Stomach (tissue), 9 donors: Measurements from ENCODE around the gene TBC1D10A. TPM values are rescaled to one million over a fixed set of nuclear protein-coding genes. Genes with fewer than 3 reads are reported as not detected.
A peak's percentile ranks its signal among the peaks of the same experiment; 100 is the strongest.

Experiments
- DNase-seq, 2 donors: peaks; one replicate each; pipeline versions ENCODE4 v3.0.0 to v3.0.0-alpha.2; 2013 to 2019
- H3K27ac ChIP-seq, 5 donors: fragments of 200-600 bp in 4 of 5; sonication (generic) in 4 of 5; one replicate each; pipeline ENCODE4 v1.5.1; 2013 to 2019; ENCODE audit warnings: mild to moderate bottlenecking in 1 of 5, moderate library complexity in 1 of 5
- H3K27me3 ChIP-seq, 3 donors: fragments of 200-600 bp; sonication (generic); one replicate each; pipeline ENCODE4 v1.5.1; 2017 to 2019; ENCODE audit warnings: mixed run types in 1 of 3
- H3K36me3 ChIP-seq, 4 donors: fragments of 200-600 bp; sonication (generic); 1 replicate in 3 of 4; 2 replicates in 1 of 4; pipeline ENCODE4 v1.5.1; 2016 to 2019
- H3K4me1 ChIP-seq, 4 donors: fragments of 200-600 bp; sonication (generic); one replicate each; pipeline ENCODE4 v1.5.1; 2016 to 2019
- H3K4me3 ChIP-seq, 4 donors: fragments of 200-600 bp; sonication (generic) in 3 of 4; one replicate each; pipeline ENCODE4 v1.5.1; 2016 to 2019; ENCODE audit warnings: mild to moderate bottlenecking in 1 of 4
- H3K9me3 ChIP-seq, 4 donors: fragments of 200-600 bp; sonication (generic); one replicate each; pipeline ENCODE4 v1.5.1; 2016 to 2019
- EP300 ChIP-seq: sonication (generic); formaldehyde crosslinking; IDR thresholded peaks from one replicate; pipeline ENCODE4 v1.6.1; 2017; ENCODE audit warnings: antibody characterized with exemption
- POLR2A ChIP-seq, 4 donors: fragments of 450-650 bp; IDR thresholded peaks; one replicate each; pipeline ENCODE4 v1.6.1; 2016; ENCODE audit warnings: antibody characterized with exemption in 4 of 4, control low read depth in 2 of 4, mild to moderate bottlenecking in 1 of 4, moderate library complexity in 1 of 4
- POLR2AphosphoS5 ChIP-seq, 3 donors: sonication (generic); formaldehyde crosslinking; IDR thresholded peaks; one replicate each; pipeline ENCODE4 v1.6.1; 2016; ENCODE audit warnings: antibody characterized with exemption in 3 of 3
- WGBS, 5 donors: extraction: QIAGEN DNeasy Blood & Tissue Kit in 3 of 5; methylation state at CpG; one replicate each; pipeline versions ENCODE4 v1.1.5 to v1.1.7; 2013 to 2018; 5-methylcytosine and 5-hydroxymethylcytosine counted together
- intact Hi-C: fragments of 100-400 bp; cut with DNase I; formaldehyde crosslinking; loops from one replicate; pipeline ENCODE4 v1.15.1; 2023; ENCODE audit warnings: low total_unique reads
- polyA plus RNA-seq, 3 donors: library from polyadenylated mRNA; stranded (reverse); fragments of 200-250 nt; gene quantifications; one replicate each; pipeline ENCODE4 v1.2.3, GENCODE V29; 2013
- total RNA-seq, 5 donors: library from RNA; depleted of rRNA; stranded (reverse); fragments of >200 nt; gene quantifications; one replicate each; pipeline versions ENCODE4 v1.1.0 to v1.2.3, GENCODE V29; 2014 to 2016
- TF ChIP-seq, protein P1 (sequence below), 7 experiments: fragments of 450-650 bp in 4 of 7; fragments of 200-600 bp in 3 of 7; sonication (generic) in 3 of 7; IDR thresholded peaks; one replicate each; pipeline ENCODE4 v1.5.1; 2016 to 2019; ENCODE audit warnings: antibody characterized with exemption in 7 of 7, control low read depth in 2 of 7, mild to moderate bottlenecking in 1 of 7
- donor health status: healthy with polysubstance abuse.
- donor health status: Bipolar disorder and iron deficiency.
- donor health status: healthy.

Gene TBC1D10A
- total and polyA plus RNA-seq, 8 donors = 2.2 to 24.5 (median 18.0) TPM

DNA sequence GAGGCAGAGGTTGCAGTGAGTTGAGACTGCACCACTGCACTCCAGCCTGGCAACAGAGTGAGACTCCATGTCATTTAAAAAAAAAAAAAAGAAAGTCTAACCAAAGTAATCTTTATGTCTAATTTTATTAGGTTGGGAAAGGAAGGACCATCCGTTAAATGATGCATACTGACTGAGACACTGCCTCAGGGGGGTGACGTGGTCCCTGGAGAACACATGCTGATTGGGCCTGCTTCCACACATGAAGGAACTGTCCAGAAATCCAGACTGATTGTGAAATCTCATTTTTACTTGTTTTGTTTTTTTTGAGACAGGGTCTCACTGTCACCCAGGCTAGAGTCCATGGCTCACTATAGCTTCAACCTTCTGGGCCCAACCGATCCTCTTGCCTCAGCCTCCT lies 24.5 kb upstream of the TBC1D10A start:
- intact Hi-C loops = no loop called here
- Histone ChIP-seq H3K4me1 (peaks cover 24 to 65% (median 45%) of the 10 kb centered on the region in 4 donors), H3K4me3 (no peak overlapping the region), H3K36me3 (peaks cover 40 to 76% (median 75%) of the 10 kb centered on the region in 4 donors), H3K27ac (no peak overlapping the region), H3K9me3 (no peaks in the 10 kb centered on the region), H3K27me3 (no peaks in the 10 kb centered on the region)
- 88 to 98% (median 91%) methylated on average over 3 of the region's 3 CpGs for WGBS, 5 donors
- no peak for DNase-seq
- TF ChIP-seq, protein P1, sequence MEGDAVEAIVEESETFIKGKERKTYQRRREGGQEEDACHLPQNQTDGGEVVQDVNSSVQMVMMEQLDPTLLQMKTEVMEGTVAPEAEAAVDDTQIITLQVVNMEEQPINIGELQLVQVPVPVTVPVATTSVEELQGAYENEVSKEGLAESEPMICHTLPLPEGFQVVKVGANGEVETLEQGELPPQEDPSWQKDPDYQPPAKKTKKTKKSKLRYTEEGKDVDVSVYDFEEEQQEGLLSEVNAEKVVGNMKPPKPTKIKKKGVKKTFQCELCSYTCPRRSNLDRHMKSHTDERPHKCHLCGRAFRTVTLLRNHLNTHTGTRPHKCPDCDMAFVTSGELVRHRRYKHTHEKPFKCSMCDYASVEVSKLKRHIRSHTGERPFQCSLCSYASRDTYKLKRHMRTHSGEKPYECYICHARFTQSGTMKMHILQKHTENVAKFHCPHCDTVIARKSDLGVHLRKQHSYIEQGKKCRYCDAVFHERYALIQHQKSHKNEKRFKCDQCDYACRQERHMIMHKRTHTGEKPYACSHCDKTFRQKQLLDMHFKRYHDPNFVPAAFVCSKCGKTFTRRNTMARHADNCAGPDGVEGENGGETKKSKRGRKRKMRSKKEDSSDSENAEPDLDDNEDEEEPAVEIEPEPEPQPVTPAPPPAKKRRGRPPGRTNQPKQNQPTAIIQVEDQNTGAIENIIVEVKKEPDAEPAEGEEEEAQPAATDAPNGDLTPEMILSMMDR (IDR thresholded peaks at IDR 0.05) = no peak
- no peak for TF ChIP-seq EP300
- TF ChIP-seq POLR2AphosphoS5 (IDR thresholded peaks at IDR 0.05) = no peak
- no peak for TF ChIP-seq POLR2A (IDR thresholded peaks at IDR 0.05)

DNA sequence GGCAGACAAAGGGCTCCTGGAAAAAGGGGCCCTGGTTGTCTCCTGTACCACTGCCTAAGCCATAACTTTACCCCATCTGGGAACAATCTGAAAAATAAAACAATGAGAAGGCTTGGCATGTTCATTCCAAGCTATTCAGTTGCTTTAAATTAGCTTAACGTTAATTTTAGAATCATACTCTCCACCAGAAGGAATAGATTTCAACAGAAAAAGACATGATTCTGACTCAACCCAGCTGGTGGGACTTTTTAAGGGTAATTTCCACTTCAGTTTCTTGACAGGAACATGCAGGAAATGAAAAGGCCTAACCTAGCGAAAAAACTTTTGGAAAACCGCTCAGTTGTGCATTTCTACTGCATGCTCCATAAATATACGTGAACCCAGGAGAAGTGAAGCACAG lies 22.1 kb upstream of the TBC1D10A start:
- WGBS, 5 donors = 72 to 83% (median 75%) methylated on average over 4 of the region's 4 CpGs
- Histone ChIP-seq H3K27ac (no peak overlapping the region), H3K27me3 (no peaks in the 10 kb centered on the region), H3K36me3 (peaks cover 64 to 99% (median 97%) of the 10 kb centered on the region in 4 donors), H3K4me3 (no peak overlapping the region), H3K4me1 (peaks cover under 1 to 41% (median 21%) of the 10 kb centered on the region in 4 donors), H3K9me3 (no peaks in the 10 kb centered on the region)
- TF ChIP-seq EP300 = no peak
- no peak for TF ChIP-seq POLR2A (IDR thresholded peaks at IDR 0.05)
- TF ChIP-seq, protein P1 (IDR thresholded peaks at IDR 0.05) = no peak
- TF ChIP-seq POLR2AphosphoS5 (IDR thresholded peaks at IDR 0.05) = no peak
- intact Hi-C loops = no loop called here
- DNase-seq = no peak

DNA sequence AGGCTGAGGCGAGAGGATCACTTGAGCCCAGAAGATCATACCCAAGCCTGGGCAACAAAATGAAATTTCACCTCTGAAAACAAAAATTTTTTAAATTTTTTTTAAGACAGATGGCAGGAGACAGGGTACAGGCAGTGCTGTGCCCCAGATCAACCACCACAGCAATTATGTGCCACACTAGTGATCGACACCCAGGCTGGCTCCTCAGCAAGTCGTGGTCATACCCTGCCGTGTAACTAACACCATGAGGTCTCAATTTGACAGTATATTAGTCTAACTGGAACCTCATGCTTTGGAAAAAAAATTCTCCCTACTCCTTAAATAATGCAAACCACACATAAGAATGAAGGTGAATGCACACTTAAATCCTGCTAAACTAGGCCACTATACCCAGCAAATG lies 21.7 kb upstream of the TBC1D10A start:
- Histone ChIP-seq H3K9me3 (no peaks in the 10 kb centered on the region), H3K4me1 (peaks cover 0 to 37% (median 17%) of the 10 kb centered on the region in 4 donors), H3K4me3 (peak overlapping the region in 1 of 4 donors; percentile 13), H3K27me3 (no peaks in the 10 kb centered on the region), H3K27ac (no peak overlapping the region), H3K36me3 (peaks cover 68 to 99% (median 98%) of the 10 kb centered on the region in 4 donors)
- TF ChIP-seq POLR2AphosphoS5 (IDR thresholded peaks at IDR 0.05) = no peak
- no peak for TF ChIP-seq EP300
- TF ChIP-seq POLR2A (IDR thresholded peaks at IDR 0.05) = no peak
- intact Hi-C loops = no loop called here
- DNase-seq = no peak
- WGBS, 5 donors = 81 to 90% (median 84%) methylated on average over 4 of the region's 4 CpGs

DNA sequence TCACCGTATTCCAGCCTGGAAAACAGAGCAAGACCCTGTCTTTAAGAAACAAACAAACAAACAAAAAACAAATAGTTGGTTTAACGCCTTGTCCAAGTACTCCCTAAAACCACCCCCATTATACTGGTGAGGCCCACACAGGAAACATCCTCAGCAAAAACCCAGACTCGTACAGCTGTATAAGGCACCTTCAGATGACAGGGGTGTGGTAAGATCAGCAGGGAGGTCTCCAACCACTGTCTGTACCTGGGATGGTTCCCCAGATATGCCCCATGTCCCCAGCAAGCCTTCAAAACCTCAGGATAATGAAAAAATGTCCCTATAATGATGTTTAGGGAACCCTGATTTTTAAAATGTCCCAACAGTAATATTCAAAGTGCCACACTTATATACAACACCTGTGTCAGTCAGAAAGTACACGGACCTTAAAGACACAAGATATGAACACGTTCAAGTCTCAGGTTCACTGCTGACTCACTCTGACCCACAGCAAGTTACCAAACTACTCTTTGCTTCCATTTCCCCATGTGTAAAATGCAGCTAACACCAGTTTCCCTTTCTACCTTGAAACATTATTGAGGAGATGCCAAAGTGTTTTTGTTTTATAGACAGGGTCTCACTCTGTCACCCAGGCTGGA lies 20.6 kb upstream of the TBC1D10A start:
- Histone ChIP-seq H3K36me3 (peaks cover 71 to 100% (median 100%) of the 10 kb centered on the region in 4 donors), H3K27me3 (no peaks in the 10 kb centered on the region), H3K4me1 (peaks cover 0 to 37% (median 17%) of the 10 kb centered on the region in 4 donors), H3K27ac (no peak overlapping the region), H3K9me3 (no peaks in the 10 kb centered on the region), H3K4me3 (no peak overlapping the region)
- DNase-seq = no peak
- intact Hi-C loops = no loop called here
- TF ChIP-seq POLR2A (IDR thresholded peaks at IDR 0.05) (no peak), POLR2AphosphoS5 (IDR thresholded peaks at IDR 0.05) (no peak), EP300 (no peak)
- TF ChIP-seq, protein P1 (IDR thresholded peaks at IDR 0.05) = no peak
- WGBS, 5 donors = 51 to 65% (median 58%) methylated on average over 5 of the region's 5 CpGs
